Muscle of leg (tissue), 11 donors: ENCODE results near the gene FGGY. TPM values are rescaled to one million over a fixed set of nuclear protein-coding genes. Genes with fewer than 3 reads are reported as not detected.
"Not testable (repeated sequence)": the region's sequence is repeated elsewhere in the genome, so short reads cannot be mapped to it uniquely, and the experiment has no call there.

Experiments used
- DNase-seq: peaks from one replicate; pipeline ENCODE4 v3.0.0; 2013
- H3K27ac ChIP-seq: one replicate; pipeline ENCODE4 v1.5.1; 2013; ENCODE audit warnings: mild to moderate bottlenecking, low read length, control low read depth
- H3K27me3 ChIP-seq: one replicate; pipeline ENCODE4 v1.6.1; 2013; ENCODE audit warnings: low read length; ENCODE audit not compliant: control insufficient read depth, insufficient read depth
- H3K36me3 ChIP-seq: one replicate; pipeline ENCODE4 v1.6.1; 2013; ENCODE audit warnings: low read length; ENCODE audit not compliant: control insufficient read depth, insufficient read depth
- H3K4me1 ChIP-seq: one replicate; pipeline ENCODE4 v1.6.1; 2013; ENCODE audit warnings: low read length; ENCODE audit not compliant: control insufficient read depth, insufficient read depth
- H3K4me3 ChIP-seq: one replicate; pipeline ENCODE4 v1.5.1; 2013; ENCODE audit warnings: low read length, control low read depth
- H3K9me3 ChIP-seq: replicated peaks from 2 replicates; pipeline ENCODE4 v1.6.1; 2013; ENCODE audit warnings: low read depth, low read length; ENCODE audit not compliant: control insufficient read depth
- WGBS: methylation state at CpG from one replicate; pipeline ENCODE4 v1.1.5; 2013; ENCODE audit warnings: missing lambda C conversion rate; ENCODE audit not compliant: insufficient coverage; 5-methylcytosine and 5-hydroxymethylcytosine counted together
- polyA plus RNA-seq, 8 donors: library from polyadenylated mRNA; unstranded; fragments of 120-200 nt; gene quantifications; one replicate each; pipeline versions ENCODE4 v1.2.1 to v1.2.3, GENCODE V29; 2013; ENCODE audit warnings: inconsistent platforms in 1 of 8, low replicate concordance in 1 of 8; ENCODE audit not compliant: insufficient read length in 8 of 8, insufficient read depth in 1 of 8
- total RNA-seq: library from RNA; stranded (reverse); fragments of 120-200 nt; gene quantifications from one replicate; pipeline ENCODE4 v1.2.4, GENCODE V29; 2013

Gene FGGY
- total and polyA plus RNA-seq, 9 donors: 8.0 to 23.7 (median 12.7) TPM

GRCh38 chr1:59484096-59484495 lies 187.2 kb downstream of the FGGY start:
- DNase-seq: peak; percentile 61
- Histone ChIP-seq H3K27me3 (no peaks in the 10 kb centered on the region), H3K36me3 (no peaks in the 10 kb centered on the region), H3K9me3 (no peaks in the 10 kb centered on the region), H3K4me3 (no peak overlapping the region), H3K27ac (no peak overlapping the region), H3K4me1 (peaks cover 6% of the 10 kb centered on the region)
- no CpG with 5 or more reads among the region's 1 CpG for WGBS

- no peaks in the 10 kb centered on the region for H3K9me3 ChIP-seq
- no peak overlapping the region for H3K4me3 ChIP-seq
- no peaks in the 10 kb centered on the region for H3K27me3 ChIP-seq
- no peak for DNase-seq
- H3K4me1 ChIP-seq: peaks cover 6% of the 10 kb centered on the region
- no CpG with 5 or more reads among the region's 2 CpGs for whole genome bisulfite sequencing
- H3K27ac ChIP-seq: no peak overlapping the region
- H3K36me3 ChIP-seq: no peaks in the 10 kb centered on the region
Measured at GRCh38 chr1:59485171-59485570, 188.3 kb downstream of the FGGY start.

GRCh38 chr1:59485949-59486348 lies 189.1 kb downstream of the FGGY start:
- no peaks in the 10 kb centered on the region for H3K36me3 ChIP-seq
- H3K4me3 ChIP-seq: no peak overlapping the region
- WGBS: 63% methylated on average over 2 of the region's 2 CpGs

GRCh38 chr1:59486615-59487014 lies 189.7 kb downstream of the FGGY start:
- no peak overlapping the region for H3K27ac ChIP-seq
- H3K36me3 ChIP-seq: no peaks in the 10 kb centered on the region
- peaks cover 6% of the 10 kb centered on the region for H3K4me1 ChIP-seq
- H3K9me3 ChIP-seq: no peaks in the 10 kb centered on the region
- H3K27me3 ChIP-seq: no peaks in the 10 kb centered on the region
- WGBS: no CpG with 5 or more reads among the region's 2 CpGs
- H3K4me3 ChIP-seq: no peak overlapping the region
- DNase-seq: no peak

More at GRCh38 chr1:59485949-59486348, 189.1 kb downstream of the FGGY start:
- Histone ChIP-seq H3K9me3 (no peaks in the 10 kb centered on the region), H3K27ac (no peak overlapping the region), H3K27me3 (no peaks in the 10 kb centered on the region), H3K4me1 (peaks cover 6% of the 10 kb centered on the region)
- DNase-seq: no peak

- Histone ChIP-seq H3K27me3 (no peaks in the 10 kb centered on the region), H3K4me1 (peaks cover 4% of the 10 kb centered on the region), H3K9me3 (peaks cover 4% of the 10 kb centered on the region), H3K4me3 (no peak overlapping the region), H3K36me3 (no peaks in the 10 kb centered on the region), H3K27ac (no peak overlapping the region)
- 43% methylated on average over 1 of the region's 2 CpGs for WGBS
- no peak for DNase-seq
Measured at GRCh38 chr1:59487335-59488031, 190.6 kb downstream of the FGGY start.

- Histone ChIP-seq H3K4me1 (no peaks in the 10 kb centered on the region), H3K27ac (no peak overlapping the region), H3K9me3 (peaks cover 7% of the 10 kb centered on the region), H3K4me3 (no peak overlapping the region), H3K36me3 (no peaks in the 10 kb centered on the region), H3K27me3 (no peaks in the 10 kb centered on the region)
- WGBS: 40% methylated on average over 1 of the region's 1 CpG
- no peak for DNase-seq
Measured at GRCh38 chr1:59492500-59492899, 195.6 kb downstream of the FGGY start.

- DNase-seq: no peak
- Histone ChIP-seq H3K27me3 (no peaks in the 10 kb centered on the region), H3K4me3 (no peak overlapping the region), H3K36me3 (no peaks in the 10 kb centered on the region), H3K9me3 (peaks cover 7% of the 10 kb centered on the region), H3K27ac (no peak overlapping the region), H3K4me1 (peaks cover 6% of the 10 kb centered on the region)
Measured at GRCh38 chr1:59494145-59494833, 197.4 kb downstream of the FGGY start.

GRCh38 chr1:59496156-59496555 lies 199.3 kb downstream of the FGGY start:
- H3K4me1 ChIP-seq, H3K36me3 ChIP-seq, H3K9me3 ChIP-seq, DNase-seq, H3K4me3 ChIP-seq, H3K27me3 ChIP-seq, H3K27ac ChIP-seq: not testable (repeated sequence)
- WGBS: no CpG with 5 or more reads among the region's 2 CpGs

GRCh38 chr1:59497616-59498015 lies 200.7 kb downstream of the FGGY start:
- no peak for DNase-seq
- H3K36me3 ChIP-seq: no peaks in the 10 kb centered on the region
- H3K4me3 ChIP-seq: no peak overlapping the region
- H3K4me1 ChIP-seq: peaks cover 6% of the 10 kb centered on the region
- H3K9me3 ChIP-seq: peaks cover 3% of the 10 kb centered on the region
- H3K27ac ChIP-seq: no peak overlapping the region
- H3K27me3 ChIP-seq: no peaks in the 10 kb centered on the region
- 86% methylated on average over 1 of the region's 7 CpGs for WGBS

GRCh38 chr1:59498640-59499039 lies 201.7 kb downstream of the FGGY start:
- H3K4me3 ChIP-seq: no peak overlapping the region
- peaks cover 6% of the 10 kb centered on the region for H3K4me1 ChIP-seq
- H3K9me3 ChIP-seq: peaks cover 3% of the 10 kb centered on the region
- no CpG with 5 or more reads among the region's 4 CpGs for WGBS
- H3K27me3 ChIP-seq: no peaks in the 10 kb centered on the region
- H3K36me3 ChIP-seq: no peaks in the 10 kb centered on the region
- DNase-seq: peak; percentile 43
- H3K27ac ChIP-seq: no peak overlapping the region
